Measurements from ENCODE around the gene FAM13C.

DNA sequence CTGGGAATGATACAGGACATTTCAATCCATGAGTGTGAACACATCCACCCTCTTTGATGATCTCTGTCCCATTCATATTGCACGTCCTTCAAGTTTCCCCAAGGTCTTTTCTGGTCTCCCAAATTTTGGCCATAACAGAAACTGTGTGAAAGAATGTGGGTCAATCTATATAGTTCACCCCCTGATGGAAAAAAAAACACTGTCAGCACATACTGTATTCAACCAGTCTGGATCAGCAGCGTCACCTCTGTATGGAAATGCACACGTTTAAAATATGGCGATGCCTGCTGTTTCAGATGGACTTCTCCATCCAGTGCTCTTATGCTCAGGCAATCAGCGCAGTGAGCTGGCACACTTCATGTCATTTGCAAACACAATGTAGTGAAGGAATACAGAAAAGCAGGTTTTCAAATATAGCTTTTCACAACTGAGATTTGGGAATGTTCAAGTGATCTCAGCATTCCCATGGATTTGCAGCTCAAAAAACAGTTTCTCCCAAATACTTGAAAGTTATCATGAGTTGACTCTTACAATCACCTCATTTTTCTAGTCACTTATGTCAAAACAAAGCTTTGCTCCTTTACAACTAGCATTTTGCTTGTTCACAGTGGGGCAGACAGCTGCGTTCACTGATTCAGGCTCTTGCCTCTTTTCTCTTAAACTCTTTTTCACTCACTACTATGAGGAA is 61.1 kb downstream of the FAM13C start:
- TF ChIP-seq CTCF (conservative IDR thresholded peaks at IDR 0.05; ENCODE audit: low read depth, low read length) (no peak), POLR2A (IDR thresholded peaks at IDR 0.05; ENCODE audit: low read depth, low read length) (no peak), RAD21 (IDR thresholded peaks at IDR 0.05; ENCODE audit: low read length) (no peak), ELK1 (IDR thresholded peaks at IDR 0.05; ENCODE audit: borderline replicate concordance, low read depth, low read length) (no peak), FOS (IDR thresholded peaks at IDR 0.05; ENCODE audit: low read depth, low read length) (no peak), BHLHE40 (IDR thresholded peaks at IDR 0.05; ENCODE audit: low read depth, low read length) (no peak), MXI1 (IDR thresholded peaks at IDR 0.05; ENCODE audit: borderline replicate concordance, low read depth, low read length) (no peak), CHD1 (IDR thresholded peaks at IDR 0.05; ENCODE audit: low read depth, low read length) (no peak)
